ENCODE results near the gene IMMP2L.

The IMMP2L gene

DNA sequence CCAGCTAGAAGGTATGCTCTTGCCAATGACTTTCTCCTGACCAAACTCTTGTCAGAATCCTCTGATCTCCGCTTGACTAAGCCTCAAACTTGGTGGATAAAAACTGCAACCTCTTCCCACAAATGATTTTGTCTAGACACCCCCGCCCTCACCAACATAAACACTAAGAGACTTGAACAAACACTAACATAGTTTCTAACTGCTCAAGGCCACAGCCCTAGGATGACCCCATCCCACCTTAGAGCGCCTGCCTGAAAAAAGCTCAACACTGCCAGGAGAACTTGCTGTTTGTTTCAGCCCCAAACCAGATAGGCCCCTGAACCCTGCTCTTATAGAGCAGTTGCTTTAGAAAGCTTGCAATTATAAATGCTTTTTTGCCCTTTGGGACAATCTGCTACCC, 399.6 kb downstream of the IMMP2L start:
- no peak for DNase-seq (ENCODE audit: low read depth)
- TF ChIP-seq, protein P1, sequence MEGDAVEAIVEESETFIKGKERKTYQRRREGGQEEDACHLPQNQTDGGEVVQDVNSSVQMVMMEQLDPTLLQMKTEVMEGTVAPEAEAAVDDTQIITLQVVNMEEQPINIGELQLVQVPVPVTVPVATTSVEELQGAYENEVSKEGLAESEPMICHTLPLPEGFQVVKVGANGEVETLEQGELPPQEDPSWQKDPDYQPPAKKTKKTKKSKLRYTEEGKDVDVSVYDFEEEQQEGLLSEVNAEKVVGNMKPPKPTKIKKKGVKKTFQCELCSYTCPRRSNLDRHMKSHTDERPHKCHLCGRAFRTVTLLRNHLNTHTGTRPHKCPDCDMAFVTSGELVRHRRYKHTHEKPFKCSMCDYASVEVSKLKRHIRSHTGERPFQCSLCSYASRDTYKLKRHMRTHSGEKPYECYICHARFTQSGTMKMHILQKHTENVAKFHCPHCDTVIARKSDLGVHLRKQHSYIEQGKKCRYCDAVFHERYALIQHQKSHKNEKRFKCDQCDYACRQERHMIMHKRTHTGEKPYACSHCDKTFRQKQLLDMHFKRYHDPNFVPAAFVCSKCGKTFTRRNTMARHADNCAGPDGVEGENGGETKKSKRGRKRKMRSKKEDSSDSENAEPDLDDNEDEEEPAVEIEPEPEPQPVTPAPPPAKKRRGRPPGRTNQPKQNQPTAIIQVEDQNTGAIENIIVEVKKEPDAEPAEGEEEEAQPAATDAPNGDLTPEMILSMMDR (IDR thresholded peaks at IDR 0.05; ENCODE audit: insufficient read depth, low read depth, low read length, missing control alignments): no peak
- no peak overlapping the region for H3K4me3 ChIP-seq (ENCODE audit: low read depth, low read length)

DNA sequence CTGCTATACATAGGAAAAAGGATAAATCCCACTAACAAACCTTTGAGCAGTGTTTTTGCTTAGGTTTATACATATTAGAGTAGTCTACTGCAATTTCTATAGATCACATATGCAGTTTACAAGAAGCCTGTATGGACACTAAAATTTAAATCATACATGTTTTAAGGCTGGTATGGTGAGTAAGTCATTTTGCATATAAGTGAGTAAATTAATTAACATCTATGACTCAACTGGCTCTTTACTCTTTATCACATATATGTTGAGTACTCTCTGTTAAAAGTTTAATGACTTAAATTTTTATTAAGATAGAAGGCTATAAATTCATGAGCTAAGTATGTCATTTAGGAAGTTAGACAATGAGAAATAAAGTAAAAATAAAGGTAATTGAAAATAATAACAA, 402.0 kb downstream of the IMMP2L start:
- no peak overlapping the region for H3K4me3 ChIP-seq (ENCODE audit: low read depth, low read length)
- no peak for DNase-seq (ENCODE audit: low read depth)
- TF ChIP-seq, protein P1 (IDR thresholded peaks at IDR 0.05; ENCODE audit: insufficient read depth, low read depth, low read length, missing control alignments): no peak

DNA sequence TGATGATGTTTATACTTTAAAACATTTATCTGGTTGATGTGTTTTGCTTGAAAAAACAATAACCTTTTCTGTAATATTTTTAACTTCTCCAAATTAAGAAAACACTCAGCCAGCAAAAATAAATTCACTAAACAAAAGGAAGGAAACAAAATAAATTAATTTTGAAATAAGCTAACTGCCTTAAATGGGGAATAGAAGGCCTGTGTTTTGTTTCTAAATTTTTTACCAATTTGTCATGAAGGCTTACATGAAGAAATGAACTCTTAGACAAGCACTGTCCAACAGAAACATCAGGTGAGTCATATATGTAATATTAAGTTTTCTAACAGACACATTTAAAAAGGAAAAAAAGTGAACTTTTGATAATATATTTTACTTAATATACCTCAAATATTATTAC, 402.9 kb downstream of the IMMP2L start:
- no peak for DNase-seq (ENCODE audit: low read depth)
- TF ChIP-seq, protein P1 (IDR thresholded peaks at IDR 0.05; ENCODE audit: insufficient read depth, low read depth, low read length, missing control alignments): no peak
- H3K4me3 ChIP-seq (ENCODE audit: low read depth, low read length): no peak overlapping the region

DNA sequence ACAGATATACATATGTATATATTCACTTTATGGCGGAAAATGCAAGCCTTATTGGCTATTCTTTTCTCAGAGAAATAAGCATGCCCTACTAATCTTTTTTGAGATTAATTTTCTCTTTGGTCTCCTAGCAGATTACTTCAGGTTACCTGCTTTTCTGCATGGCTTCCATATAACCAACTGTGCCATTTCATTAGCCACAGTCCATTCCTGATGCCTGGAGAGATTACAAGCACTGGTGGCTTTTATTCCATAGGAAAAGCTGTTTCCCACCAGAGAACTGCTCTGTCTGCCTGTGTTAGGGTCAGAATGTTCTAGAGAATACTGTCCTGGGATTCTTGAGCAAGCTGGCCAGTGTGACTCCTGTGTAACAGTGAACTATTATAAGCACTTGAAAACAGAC, 411.6 kb downstream of the IMMP2L start:
- H3K4me3 ChIP-seq (ENCODE audit: low read depth, low read length): no peak overlapping the region
- no peak for DNase-seq (ENCODE audit: low read depth)
- TF ChIP-seq, protein P1 (IDR thresholded peaks at IDR 0.05; ENCODE audit: insufficient read depth, low read depth, low read length, missing control alignments): no peak

DNA sequence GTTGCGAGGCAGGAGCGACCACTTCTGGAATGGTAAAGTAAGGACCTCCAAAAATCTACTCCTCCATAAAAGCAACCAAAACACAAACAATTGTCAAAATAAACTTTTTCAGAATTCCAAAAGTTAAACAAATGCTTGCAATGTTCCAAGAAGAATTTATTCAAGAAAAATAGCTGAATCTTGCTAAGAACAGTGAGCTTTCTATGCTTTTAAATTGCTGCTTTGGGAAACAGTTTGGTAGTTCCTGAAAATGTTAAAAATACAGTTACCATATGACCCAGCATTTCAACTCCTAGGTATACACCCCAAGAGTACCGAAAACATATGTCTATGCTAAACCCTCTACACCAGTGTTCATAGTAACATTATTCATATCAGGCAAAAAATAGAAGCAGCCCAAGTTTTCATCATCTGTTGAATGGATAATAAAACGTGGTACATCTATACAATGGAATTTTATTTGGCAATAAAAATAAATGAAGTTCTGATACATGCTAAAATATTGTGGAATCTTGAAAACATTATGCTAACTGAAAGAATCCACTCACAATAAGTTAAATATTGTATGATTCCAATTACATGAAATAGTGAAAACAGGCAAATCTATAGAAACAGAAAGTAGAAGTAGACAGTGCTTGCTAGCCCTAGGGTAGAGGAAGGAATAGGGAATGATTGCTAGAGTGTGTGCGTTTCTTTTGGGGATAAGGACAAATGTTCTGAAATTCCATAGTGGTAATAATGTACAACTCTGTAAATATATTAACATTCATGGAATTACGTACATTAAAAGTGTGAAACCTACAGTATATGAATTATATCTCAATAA, 414.4 kb downstream of the IMMP2L start:
- DNase-seq (ENCODE audit: low read depth): no peak
- H3K4me3 ChIP-seq (ENCODE audit: low read depth, low read length): no peak overlapping the region

DNA sequence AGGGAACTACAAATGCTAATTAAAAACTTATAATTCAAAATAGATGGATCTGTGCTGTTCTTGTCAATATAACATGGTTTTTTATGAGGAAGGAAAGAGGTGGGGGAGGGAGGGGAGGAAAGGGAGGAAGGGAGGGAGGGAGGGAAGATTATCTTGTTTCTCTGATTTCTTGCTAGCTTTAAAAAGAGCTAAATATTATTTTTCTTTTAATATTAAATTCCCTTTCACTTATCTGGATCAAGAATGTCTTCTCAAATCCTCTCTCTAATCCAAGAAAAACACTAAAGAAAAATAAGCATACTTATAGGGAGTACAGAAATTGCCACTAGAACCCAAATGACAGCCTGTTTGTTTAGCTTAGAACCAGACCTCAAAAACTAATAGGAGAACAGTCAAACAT, 416.2 kb downstream of the IMMP2L start:
- no peak overlapping the region for H3K4me3 ChIP-seq (ENCODE audit: low read depth, low read length)
- TF ChIP-seq, protein P1 (IDR thresholded peaks at IDR 0.05; ENCODE audit: insufficient read depth, low read depth, low read length, missing control alignments): no peak
- DNase-seq (ENCODE audit: low read depth): no peak

More for the DNA sequence above, 414.4 kb downstream of the IMMP2L start:
- TF ChIP-seq, protein P1 (IDR thresholded peaks at IDR 0.05; ENCODE audit: insufficient read depth, low read depth, low read length, missing control alignments): no peak

DNA sequence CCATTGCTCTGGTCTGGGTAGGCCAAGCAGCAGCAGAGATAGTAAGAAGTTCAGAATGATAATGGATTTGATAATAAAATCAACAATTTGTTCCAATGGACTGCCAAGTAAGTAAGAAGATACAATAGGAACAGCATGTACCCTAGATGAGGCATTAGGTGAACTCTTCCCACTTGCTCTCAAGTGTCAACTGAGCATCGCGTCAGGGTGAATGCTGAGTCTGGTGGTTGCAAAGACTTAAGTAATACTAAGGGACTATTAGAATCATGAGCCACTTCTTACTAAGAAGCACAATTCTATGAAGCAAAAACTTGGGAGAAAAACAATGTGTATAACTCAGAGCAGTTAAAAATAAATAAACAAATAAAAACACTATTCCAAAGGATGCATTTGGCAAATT, 416.8 kb downstream of the IMMP2L start:
- TF ChIP-seq, protein P1 (IDR thresholded peaks at IDR 0.05; ENCODE audit: insufficient read depth, low read depth, low read length, missing control alignments): no peak
- no peak for DNase-seq (ENCODE audit: low read depth)
- H3K4me3 ChIP-seq (ENCODE audit: low read depth, low read length): no peak overlapping the region
